CD4-positive, alpha-beta T cell (primary cell): ENCODE results near the gene HOMER3. TPM values are rescaled to one million over a fixed set of nuclear protein-coding genes. Genes with fewer than 3 reads are reported as not detected.
A peak's percentile ranks its signal among the peaks of the same experiment; 100 is the strongest.

Experiments
- ATAC-seq: fragments of 200-7000 bp; cut with Tn5 transposase; one replicate; pipeline ENCODE4 v1.10.0; 2022; ENCODE audit warnings: mild to moderate bottlenecking; ENCODE audit not compliant: poor library complexity
- CTCF ChIA-PET: fragments of 350-600 bp; sonication (Branson Sonifier 250); formaldehyde crosslinking; loops from one replicate; lab custom pipeline; 2021; ENCODE audit warnings: antibody characterized with exemption, inconsistent platforms; lab: Charles Lee
- POLR2A ChIA-PET: fragments of 350-600 bp; sonication (Branson Sonifier 250); formaldehyde crosslinking; loops from one replicate; lab custom pipeline; 2021; ENCODE audit warnings: antibody characterized with exemption, inconsistent platforms; lab: Charles Lee
- DNase-seq, 14 experiments: peaks; one replicate each; pipeline ENCODE4 v3.0.0-alpha.2; 2013 to 2020; ENCODE audit warnings: mixed read lengths in 2 of 14
- H3K27ac ChIP-seq, 2 donors: one replicate each; pipeline versions ENCODE4 v1.5.1 to v1.7.0; 2013; ENCODE audit warnings: low read length in 2 of 2, low read depth in 1 of 2, mild to moderate bottlenecking in 1 of 2
- H3K27me3 ChIP-seq, 2 experiments: 1 replicate in 1 of 2; 2 replicates in 1 of 2; pipeline versions ENCODE4 v1.6.1 to v1.7.0; 2013; ENCODE audit warnings: low read length in 2 of 2, control low read depth in 1 of 2, mild to moderate bottlenecking in 1 of 2, moderate library complexity in 1 of 2; ENCODE audit not compliant: insufficient read depth in 2 of 2, control insufficient read depth in 1 of 2
- H3K36me3 ChIP-seq: one replicate; pipeline ENCODE4 v1.6.1; 2013; ENCODE audit warnings: low read length, control low read depth; ENCODE audit not compliant: insufficient read depth
- H3K4me1 ChIP-seq: one replicate; pipeline ENCODE4 v1.6.1; 2013; ENCODE audit warnings: low read length, control low read depth; ENCODE audit not compliant: insufficient read depth
- H3K4me3 ChIP-seq: one replicate; pipeline ENCODE4 v1.5.1; 2013; ENCODE audit warnings: mild to moderate bottlenecking, low read length, moderate library complexity
- H3K9me3 ChIP-seq, 2 experiments: 1 replicate in 1 of 2; 2 replicates in 1 of 2; pipeline versions ENCODE4 v1.6.1 to v1.7.0; 2013; ENCODE audit warnings: low read length in 2 of 2, mild to moderate bottlenecking in 2 of 2, control low read depth in 1 of 2, moderate library complexity in 1 of 2; ENCODE audit not compliant: control insufficient read depth in 1 of 2, insufficient read depth in 1 of 2
- H3K27ac Mint-ChIP-seq: one replicate; pipeline ENCODE4 v1.8.0; 2020; ENCODE audit warnings: mixed read lengths
- H3K27me3 Mint-ChIP-seq: one replicate; pipeline ENCODE4 v1.8.0; 2021; ENCODE audit warnings: mixed read lengths
- H3K36me3 Mint-ChIP-seq: one replicate; pipeline ENCODE4 v1.8.0; 2021; ENCODE audit warnings: low read depth, mixed read lengths
- H3K4me1 Mint-ChIP-seq: one replicate; pipeline ENCODE4 v1.8.0; 2021; ENCODE audit warnings: low read depth, mixed read lengths
- H3K4me3 Mint-ChIP-seq: one replicate; pipeline ENCODE4 v1.8.0; 2020; ENCODE audit warnings: mild to moderate bottlenecking, mixed read lengths
- H3K9me3 Mint-ChIP-seq: one replicate; pipeline ENCODE4 v1.8.0; 2020; ENCODE audit warnings: mixed read lengths
- intact Hi-C, 2 experiments: fragments of 100-400 bp; cut with DNase I in 1 of 2; cut with micrococcal nuclease in 1 of 2; formaldehyde crosslinking; loops; one replicate each; pipeline versions ENCODE4 v1.15.1 to v1.9.0; 2023 to 2025; cut with DNase I, micrococcal nuclease
- total RNA-seq, 174 experiments: library from RNA in 2 of 174; stranded (reverse) in 2 of 174; gene quantifications; one replicate each; pipeline ENCODE4 v1.2.3 and lab custom pipeline; 2021 to 2026
- TF ChIP-seq, protein P1 (sequence below): fragments of 200-600 bp; IDR thresholded peaks from one replicate; pipeline ENCODE4 v1.8.0; 2022; ENCODE audit warnings: antibody characterized with exemption, mild to moderate bottlenecking

The HOMER3 gene
- total RNA-seq, 2 experiments from 2014 or later = 1.1 TPM

DNA sequence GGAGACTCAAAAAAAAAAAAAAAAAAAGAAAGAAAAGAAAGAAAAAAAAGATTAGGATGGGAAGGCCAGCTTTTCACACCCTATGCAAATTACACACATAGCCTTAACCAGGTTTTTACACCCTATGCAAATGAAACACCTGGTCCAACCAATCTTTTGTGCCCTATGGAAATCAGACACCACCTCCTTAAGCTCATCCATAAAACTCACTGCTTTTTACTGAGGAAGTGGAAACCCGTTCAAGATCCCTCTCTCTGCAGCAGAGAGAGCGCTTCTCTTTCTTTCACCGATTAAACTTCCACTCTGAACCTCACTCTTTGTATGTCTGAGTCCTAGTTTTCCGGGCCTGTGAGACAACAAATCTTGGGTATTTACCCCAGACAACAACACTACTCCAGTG lies 25.3 kb upstream of the HOMER3 start:
- H3K4me1 ChIP-seq = peaks cover 14% of the 10 kb centered on the region
- Mint-ChIP-seq H3K4me1 (peaks cover 11% of the 10 kb centered on the region), H3K27ac (no peak overlapping the region), H3K9me3 (no peaks in the 10 kb centered on the region), H3K4me3 (no peak overlapping the region), H3K36me3 (no peaks in the 10 kb centered on the region), H3K27me3 (peaks cover 11% of the 10 kb centered on the region)
- no peak overlapping the region for H3K4me3 ChIP-seq
- TF ChIP-seq, protein P1, sequence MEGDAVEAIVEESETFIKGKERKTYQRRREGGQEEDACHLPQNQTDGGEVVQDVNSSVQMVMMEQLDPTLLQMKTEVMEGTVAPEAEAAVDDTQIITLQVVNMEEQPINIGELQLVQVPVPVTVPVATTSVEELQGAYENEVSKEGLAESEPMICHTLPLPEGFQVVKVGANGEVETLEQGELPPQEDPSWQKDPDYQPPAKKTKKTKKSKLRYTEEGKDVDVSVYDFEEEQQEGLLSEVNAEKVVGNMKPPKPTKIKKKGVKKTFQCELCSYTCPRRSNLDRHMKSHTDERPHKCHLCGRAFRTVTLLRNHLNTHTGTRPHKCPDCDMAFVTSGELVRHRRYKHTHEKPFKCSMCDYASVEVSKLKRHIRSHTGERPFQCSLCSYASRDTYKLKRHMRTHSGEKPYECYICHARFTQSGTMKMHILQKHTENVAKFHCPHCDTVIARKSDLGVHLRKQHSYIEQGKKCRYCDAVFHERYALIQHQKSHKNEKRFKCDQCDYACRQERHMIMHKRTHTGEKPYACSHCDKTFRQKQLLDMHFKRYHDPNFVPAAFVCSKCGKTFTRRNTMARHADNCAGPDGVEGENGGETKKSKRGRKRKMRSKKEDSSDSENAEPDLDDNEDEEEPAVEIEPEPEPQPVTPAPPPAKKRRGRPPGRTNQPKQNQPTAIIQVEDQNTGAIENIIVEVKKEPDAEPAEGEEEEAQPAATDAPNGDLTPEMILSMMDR = no peak
- CTCF ChIA-PET = no interaction called here
- ATAC-seq (no peak), DNase-seq (no peak)
- peaks cover 3% of the 10 kb centered on the region in 2 experiments for H3K27me3 ChIP-seq
- H3K27ac ChIP-seq = no peak overlapping the region
- intact Hi-C loops = no loop called here
- H3K9me3 ChIP-seq = peaks cover 0 to 3% of the 10 kb centered on the region in 2 experiments
- POLR2A ChIA-PET = no interaction called here
- H3K36me3 ChIP-seq = no peaks in the 10 kb centered on the region

DNA sequence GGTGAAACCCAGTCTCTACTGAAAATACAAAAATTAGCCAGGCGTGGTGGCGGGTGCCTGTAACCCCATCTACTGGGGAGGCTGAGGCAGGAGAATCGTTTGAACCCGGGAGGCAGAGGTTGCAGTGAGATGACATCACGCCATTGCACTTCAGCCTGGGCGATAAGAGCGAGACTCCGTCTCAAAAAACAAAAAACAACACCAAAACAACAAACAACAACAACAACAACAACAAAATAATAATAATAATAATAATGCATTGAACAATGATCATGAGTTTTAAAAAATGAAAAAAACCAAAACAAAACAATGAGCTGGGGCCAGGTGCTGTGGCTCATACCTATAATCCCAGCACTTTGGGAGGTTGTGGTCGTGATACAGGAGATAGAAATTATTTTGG lies 23.1 kb upstream of the HOMER3 start:
- Mint-ChIP-seq H3K4me1 (peaks cover 12% of the 10 kb centered on the region), H3K4me3 (no peak overlapping the region), H3K9me3 (no peaks in the 10 kb centered on the region), H3K27ac (no peak overlapping the region), H3K36me3 (no peaks in the 10 kb centered on the region), H3K27me3 (peaks cover 9% of the 10 kb centered on the region)
- peaks cover 14% of the 10 kb centered on the region for H3K4me1 ChIP-seq
- intact Hi-C loops = no loop called here
- H3K9me3 ChIP-seq = peaks cover 0 to 3% of the 10 kb centered on the region in 2 experiments
- H3K27me3 ChIP-seq = peaks cover 3% of the 10 kb centered on the region in 2 experiments
- POLR2A ChIA-PET = no interaction called here
- H3K27ac ChIP-seq = no peak overlapping the region
- no peak for DNase-seq
- CTCF ChIA-PET = no interaction called here
- TF ChIP-seq, protein P1 = no peak
- H3K36me3 ChIP-seq = no peaks in the 10 kb centered on the region
- ATAC-seq = no peak
- no peak overlapping the region for H3K4me3 ChIP-seq

DNA sequence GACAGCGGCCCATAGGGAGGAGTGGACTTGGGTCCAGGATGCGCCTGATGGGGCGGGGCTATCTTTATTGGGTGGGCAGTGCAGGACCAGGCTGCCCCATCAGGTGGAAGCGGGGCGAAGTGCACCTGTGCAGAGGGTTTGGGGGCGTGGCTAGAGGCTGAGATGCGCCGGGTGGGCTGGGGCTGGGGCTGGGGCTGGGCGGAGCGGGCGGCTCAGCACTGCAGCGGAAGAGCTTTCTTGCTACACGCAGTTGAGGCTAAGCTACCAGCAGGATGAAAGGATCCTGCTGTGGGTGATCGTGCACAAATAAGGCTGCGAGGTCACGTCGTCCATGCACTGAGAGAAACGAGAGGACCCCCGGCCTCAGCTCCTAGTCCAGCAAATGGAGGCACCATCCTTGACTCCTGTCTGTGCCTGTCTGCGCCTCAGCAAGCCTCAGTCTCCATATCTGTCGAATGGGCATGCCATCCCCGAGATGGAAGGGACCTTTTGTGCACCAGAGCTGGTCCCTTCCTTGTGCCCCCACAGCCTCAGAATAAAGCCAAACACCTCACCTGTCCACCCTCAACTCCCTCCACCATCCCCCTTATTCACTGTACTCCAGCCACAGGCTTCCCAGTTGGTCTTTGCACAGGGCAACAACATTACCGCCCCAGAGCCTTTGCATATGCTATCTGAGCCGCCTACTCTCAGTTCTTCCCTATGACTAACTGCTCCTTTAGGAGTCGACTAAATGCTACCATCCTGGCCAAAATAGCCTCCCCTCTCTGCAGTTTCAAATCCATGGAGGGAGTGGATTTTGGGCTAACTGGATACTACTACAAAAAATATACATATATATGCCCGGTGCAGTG lies 21.0 kb upstream of the HOMER3 start:
- Mint-ChIP-seq H3K4me1 (peaks cover 12% of the 10 kb centered on the region), H3K27me3 (peaks cover 9% of the 10 kb centered on the region), H3K9me3 (no peaks in the 10 kb centered on the region), H3K4me3 (no peak overlapping the region), H3K36me3 (no peaks in the 10 kb centered on the region), H3K27ac (no peak overlapping the region)
- Histone ChIP-seq H3K27ac (no peak overlapping the region), H3K4me3 (no peak overlapping the region), H3K36me3 (no peaks in the 10 kb centered on the region), H3K9me3 (no peaks in the 10 kb centered on the region), H3K27me3 (peaks cover 3% of the 10 kb centered on the region in 2 experiments), H3K4me1 (peaks cover 11% of the 10 kb centered on the region)
- peak in 6 of 14 experiments; percentile 8 to 41 (median 21) for DNase-seq
- TF ChIP-seq, protein P1 = no peak
- ChIA-PET POLR2A (no interaction called here), CTCF (no interaction called here)
- intact Hi-C loops = no loop called here
- ATAC-seq = peak; percentile 77
